Vagina (tissue), 2 donors: ENCODE measurements around the gene EFEMP1.

ENCODE experiments used
- POLR2A ChIP-seq, 2 donors: fragments of 450-650 bp; IDR thresholded peaks; one replicate each; pipeline ENCODE4 v1.6.1; 2017; ENCODE audit warnings: antibody characterized with exemption in 2 of 2, mild to moderate bottlenecking in 2 of 2, moderate library complexity in 2 of 2
- POLR2AphosphoS5 ChIP-seq, 2 donors: sonication (generic); formaldehyde crosslinking; IDR thresholded peaks; one replicate each; pipeline ENCODE4 v1.9.0; 2017; ENCODE audit warnings: antibody characterized with exemption in 2 of 2, mild to moderate bottlenecking in 2 of 2, low read depth in 1 of 2; ENCODE audit not compliant: insufficient read depth in 1 of 2
- TF ChIP-seq, protein P1 (sequence below), 3 experiments: fragments of 450-650 bp in 2 of 3; fragments of 200-600 bp in 1 of 3; sonication (generic) in 1 of 3; IDR thresholded peaks; one replicate each; pipeline ENCODE4 v1.5.1; 2017 to 2019; ENCODE audit warnings: antibody characterized with exemption in 3 of 3, mild to moderate bottlenecking in 2 of 3, moderate library complexity in 2 of 3

DNA sequence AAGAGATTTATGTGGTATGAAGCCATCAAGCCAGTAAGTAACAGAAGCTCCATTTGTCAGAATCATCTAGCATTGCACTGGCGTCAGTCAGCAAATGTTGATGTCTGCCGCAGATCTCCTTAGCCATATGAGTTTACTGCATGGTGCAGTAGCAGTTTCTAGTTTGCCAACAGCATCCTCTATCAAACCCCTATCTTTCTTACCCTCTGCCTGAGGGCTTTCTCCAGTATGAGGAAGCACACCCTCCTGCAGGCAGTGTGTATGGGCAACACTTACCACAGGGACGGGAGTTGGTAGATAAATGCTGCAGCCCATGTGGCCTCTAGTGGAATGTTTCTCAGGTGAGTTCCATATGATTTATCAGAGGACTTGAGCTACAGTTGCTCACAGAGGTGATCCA is 63.7 kb downstream of the EFEMP1 start:
- TF ChIP-seq, protein P1, sequence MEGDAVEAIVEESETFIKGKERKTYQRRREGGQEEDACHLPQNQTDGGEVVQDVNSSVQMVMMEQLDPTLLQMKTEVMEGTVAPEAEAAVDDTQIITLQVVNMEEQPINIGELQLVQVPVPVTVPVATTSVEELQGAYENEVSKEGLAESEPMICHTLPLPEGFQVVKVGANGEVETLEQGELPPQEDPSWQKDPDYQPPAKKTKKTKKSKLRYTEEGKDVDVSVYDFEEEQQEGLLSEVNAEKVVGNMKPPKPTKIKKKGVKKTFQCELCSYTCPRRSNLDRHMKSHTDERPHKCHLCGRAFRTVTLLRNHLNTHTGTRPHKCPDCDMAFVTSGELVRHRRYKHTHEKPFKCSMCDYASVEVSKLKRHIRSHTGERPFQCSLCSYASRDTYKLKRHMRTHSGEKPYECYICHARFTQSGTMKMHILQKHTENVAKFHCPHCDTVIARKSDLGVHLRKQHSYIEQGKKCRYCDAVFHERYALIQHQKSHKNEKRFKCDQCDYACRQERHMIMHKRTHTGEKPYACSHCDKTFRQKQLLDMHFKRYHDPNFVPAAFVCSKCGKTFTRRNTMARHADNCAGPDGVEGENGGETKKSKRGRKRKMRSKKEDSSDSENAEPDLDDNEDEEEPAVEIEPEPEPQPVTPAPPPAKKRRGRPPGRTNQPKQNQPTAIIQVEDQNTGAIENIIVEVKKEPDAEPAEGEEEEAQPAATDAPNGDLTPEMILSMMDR (IDR thresholded peaks at IDR 0.05): no peak
- TF ChIP-seq POLR2A (IDR thresholded peaks at IDR 0.05): no peak
- TF ChIP-seq POLR2AphosphoS5 (IDR thresholded peaks at IDR 0.05; ENCODE audit: insufficient read depth in 1 of 2, low read depth in 1 of 2): no peak
